GM12801 (cell line): ENCODE data around the gene ENTPD8.

Source experiments
- TF ChIP-seq, protein P1 (sequence below): IDR thresholded peaks from one replicate; pipeline ENCODE4 v1.5.1; 2011; ENCODE audit warnings: control low read depth; ENCODE audit not compliant: insufficient read length; ENCODE audit errors: extremely low read depth

ENTPD8 gene

DNA sequence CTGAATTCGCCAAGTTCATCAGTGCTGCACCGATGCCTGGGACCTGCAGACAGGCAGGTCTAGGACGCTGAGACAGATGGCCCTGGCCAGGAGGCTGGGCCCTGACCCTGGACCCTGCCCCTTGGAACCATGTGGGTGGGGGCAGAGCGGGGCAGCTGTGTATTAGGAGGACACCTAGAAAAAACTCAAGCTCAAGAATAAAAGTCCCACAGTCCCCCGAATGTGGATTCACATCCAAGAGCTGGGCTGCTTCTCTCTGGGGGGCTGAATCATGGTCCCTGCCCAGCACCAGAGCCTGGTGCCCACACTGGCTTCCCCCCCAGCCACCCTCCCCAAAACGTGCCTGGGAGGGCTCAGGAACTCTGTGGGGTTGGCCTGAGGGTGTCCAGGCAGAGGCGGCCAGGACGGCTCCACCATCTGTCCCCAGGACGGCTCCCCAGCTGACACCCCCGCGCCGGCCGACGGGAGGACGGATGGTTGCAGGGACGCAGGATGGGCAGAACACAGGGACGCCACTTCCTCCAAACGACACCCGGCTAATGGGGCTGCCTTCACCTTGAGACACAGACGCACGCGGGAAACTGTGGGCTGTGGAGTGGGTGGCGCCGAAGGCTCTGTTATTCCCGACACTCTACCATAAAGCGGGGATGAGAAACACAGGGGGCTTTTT is 53.1 kb downstream of the ENTPD8 start:
- TF ChIP-seq, protein P1, sequence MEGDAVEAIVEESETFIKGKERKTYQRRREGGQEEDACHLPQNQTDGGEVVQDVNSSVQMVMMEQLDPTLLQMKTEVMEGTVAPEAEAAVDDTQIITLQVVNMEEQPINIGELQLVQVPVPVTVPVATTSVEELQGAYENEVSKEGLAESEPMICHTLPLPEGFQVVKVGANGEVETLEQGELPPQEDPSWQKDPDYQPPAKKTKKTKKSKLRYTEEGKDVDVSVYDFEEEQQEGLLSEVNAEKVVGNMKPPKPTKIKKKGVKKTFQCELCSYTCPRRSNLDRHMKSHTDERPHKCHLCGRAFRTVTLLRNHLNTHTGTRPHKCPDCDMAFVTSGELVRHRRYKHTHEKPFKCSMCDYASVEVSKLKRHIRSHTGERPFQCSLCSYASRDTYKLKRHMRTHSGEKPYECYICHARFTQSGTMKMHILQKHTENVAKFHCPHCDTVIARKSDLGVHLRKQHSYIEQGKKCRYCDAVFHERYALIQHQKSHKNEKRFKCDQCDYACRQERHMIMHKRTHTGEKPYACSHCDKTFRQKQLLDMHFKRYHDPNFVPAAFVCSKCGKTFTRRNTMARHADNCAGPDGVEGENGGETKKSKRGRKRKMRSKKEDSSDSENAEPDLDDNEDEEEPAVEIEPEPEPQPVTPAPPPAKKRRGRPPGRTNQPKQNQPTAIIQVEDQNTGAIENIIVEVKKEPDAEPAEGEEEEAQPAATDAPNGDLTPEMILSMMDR: no peak

GRCh38 chr9:137387114-137387890 is 53.9 kb downstream of the ENTPD8 start:
- TF ChIP-seq, protein P1: no peak

DNA sequence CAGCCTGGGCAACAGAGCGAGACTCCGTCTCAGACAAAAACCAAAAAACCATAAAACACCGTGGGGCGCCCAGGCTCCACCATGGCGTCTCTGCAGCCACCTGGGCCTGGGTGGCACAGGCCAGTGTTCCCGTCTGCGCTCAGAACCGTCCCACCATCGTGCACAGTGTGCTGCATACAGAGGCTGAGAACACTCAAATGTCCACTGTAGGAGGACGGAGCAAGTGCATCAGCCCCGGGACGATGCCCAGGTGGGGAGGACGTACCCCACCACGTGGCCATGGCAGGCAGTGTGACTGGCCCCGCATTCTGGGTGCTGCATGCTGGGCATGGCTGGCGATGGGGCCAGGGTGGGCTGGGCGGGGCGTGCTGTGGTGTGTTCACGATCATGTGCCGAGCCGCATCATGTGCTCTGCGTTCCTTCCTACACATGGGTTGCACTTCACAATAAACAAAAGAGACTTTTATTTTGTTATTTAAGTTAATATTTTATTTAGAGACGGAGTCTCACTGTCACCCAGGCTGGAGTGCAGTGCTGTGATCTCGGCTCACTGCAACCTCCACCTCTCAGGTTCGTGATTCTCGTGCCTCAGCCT is 56.0 kb downstream of the ENTPD8 start:
- TF ChIP-seq, protein P1: no peak
